Measurements from ENCODE around the gene ZCCHC4.

Gene ZCCHC4

DNA sequence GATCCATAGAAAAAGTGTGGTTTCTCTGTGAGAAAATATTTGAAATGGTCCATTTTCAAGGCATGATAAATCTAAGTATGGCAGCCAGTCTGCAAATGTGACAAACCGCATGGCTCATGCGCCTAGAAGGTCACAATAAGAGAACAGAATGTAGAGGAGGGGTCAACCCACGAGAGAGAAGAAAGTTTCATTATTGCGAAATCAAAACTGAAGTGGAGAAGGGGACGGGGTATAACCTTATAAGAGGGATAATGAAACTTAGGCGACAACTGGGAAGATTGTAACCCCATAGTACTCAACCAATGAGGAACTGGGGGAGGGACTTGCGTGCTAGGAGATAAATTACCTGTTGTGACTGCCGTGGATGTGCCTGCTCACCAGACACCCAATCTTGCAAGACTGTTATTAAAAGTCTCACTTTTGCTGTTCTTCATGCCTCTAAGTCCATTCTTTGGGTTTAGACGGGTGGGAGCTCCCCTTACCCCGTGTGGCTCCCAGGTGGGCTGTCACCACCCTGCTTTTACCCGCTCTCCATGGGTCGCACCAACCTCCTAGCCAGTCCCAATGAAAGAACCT is 21.3 kb upstream of the ZCCHC4 start:
- in situ Hi-C loops (cut with MboI; ENCODE audit: low pct_unique_long_range_greater_than_20kb, low sequenced_read_pairs, unreplicated experiment), result no loop called here
- TF ChIP-seq, protein P1, sequence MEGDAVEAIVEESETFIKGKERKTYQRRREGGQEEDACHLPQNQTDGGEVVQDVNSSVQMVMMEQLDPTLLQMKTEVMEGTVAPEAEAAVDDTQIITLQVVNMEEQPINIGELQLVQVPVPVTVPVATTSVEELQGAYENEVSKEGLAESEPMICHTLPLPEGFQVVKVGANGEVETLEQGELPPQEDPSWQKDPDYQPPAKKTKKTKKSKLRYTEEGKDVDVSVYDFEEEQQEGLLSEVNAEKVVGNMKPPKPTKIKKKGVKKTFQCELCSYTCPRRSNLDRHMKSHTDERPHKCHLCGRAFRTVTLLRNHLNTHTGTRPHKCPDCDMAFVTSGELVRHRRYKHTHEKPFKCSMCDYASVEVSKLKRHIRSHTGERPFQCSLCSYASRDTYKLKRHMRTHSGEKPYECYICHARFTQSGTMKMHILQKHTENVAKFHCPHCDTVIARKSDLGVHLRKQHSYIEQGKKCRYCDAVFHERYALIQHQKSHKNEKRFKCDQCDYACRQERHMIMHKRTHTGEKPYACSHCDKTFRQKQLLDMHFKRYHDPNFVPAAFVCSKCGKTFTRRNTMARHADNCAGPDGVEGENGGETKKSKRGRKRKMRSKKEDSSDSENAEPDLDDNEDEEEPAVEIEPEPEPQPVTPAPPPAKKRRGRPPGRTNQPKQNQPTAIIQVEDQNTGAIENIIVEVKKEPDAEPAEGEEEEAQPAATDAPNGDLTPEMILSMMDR (IDR thresholded peaks at IDR 0.05; ENCODE audit: extremely low read depth, insufficient read depth, missing control alignments), result no peak
- DNase-seq (ENCODE audit: low spot score), result no peak

DNA sequence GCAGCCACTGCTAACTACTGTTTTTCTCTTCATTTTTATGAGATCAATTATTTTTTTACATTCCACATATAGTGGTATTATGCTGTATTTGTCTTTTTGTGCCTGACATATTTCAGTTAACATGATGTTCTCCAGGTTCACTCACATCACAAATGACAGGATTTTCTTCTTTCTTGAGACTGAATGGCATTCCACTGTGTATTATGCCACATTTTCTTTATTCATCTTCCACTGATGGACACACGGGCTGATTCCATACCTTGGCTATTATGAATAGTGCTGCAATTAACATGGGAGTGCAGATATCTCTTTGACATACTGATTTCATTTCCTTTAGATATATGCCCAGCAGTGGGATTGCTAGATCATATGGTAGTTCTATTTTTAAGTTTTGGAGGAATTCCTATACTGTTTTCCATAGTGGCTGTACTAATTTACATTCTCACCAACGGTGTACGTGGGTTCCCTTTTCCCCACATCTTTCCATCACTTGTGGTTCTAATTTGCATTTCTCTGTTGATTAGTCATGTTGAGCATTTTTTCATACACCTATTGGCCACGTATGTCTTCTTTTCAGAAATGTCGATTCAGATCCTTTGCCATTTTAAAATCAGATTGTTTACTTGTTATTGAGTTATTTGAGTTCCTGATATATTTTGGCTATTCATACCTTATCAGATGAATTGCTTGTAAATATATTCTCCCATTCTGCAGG is 14.9 kb upstream of the ZCCHC4 start:
- TF ChIP-seq, protein P1 (IDR thresholded peaks at IDR 0.05; ENCODE audit: extremely low read depth, insufficient read depth, missing control alignments), result no peak
- DNase-seq (ENCODE audit: low spot score), result no peak
- in situ Hi-C loops (cut with MboI; ENCODE audit: low pct_unique_long_range_greater_than_20kb, low sequenced_read_pairs, unreplicated experiment), result no loop called here

DNA sequence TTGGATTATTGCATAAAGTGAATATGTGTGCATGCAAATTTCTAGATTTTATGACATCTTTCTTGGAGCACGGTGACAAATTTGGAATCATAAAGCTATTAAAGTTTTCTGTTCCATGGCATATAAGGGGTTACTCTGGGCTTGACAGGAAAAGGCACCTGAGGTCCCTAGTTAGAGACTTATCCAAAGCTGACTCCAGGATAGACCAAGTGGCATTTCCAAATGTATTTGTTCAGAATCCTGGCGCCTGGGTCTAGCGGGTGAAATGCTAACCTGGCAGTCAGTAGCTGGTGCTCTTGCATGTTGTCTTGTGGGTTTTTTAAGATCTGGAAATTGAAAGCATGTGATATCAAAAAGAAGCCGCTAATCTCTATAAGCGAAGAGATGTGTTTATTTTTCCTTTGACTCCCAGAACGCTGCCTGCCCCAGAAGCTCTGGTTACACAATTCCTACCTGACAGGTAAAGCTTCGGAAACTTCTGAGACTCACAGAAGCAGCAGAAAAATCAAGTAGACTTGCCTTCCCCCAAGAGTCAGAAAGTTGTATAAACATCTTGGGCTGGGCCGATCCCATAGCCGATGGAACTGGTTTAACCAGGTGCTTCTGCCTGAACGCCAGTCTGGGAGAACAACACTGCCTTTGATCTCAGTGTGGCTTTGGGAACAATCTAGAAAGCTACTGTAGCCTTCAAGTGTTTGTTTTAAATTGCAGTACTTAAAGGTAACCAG is 12.9 kb upstream of the ZCCHC4 start:
- TF ChIP-seq, protein P1 (IDR thresholded peaks at IDR 0.05; ENCODE audit: extremely low read depth, insufficient read depth, missing control alignments), result no peak
- no peak for DNase-seq (ENCODE audit: low spot score)
- in situ Hi-C loops (cut with MboI; ENCODE audit: low pct_unique_long_range_greater_than_20kb, low sequenced_read_pairs, unreplicated experiment), result no loop called here

DNA sequence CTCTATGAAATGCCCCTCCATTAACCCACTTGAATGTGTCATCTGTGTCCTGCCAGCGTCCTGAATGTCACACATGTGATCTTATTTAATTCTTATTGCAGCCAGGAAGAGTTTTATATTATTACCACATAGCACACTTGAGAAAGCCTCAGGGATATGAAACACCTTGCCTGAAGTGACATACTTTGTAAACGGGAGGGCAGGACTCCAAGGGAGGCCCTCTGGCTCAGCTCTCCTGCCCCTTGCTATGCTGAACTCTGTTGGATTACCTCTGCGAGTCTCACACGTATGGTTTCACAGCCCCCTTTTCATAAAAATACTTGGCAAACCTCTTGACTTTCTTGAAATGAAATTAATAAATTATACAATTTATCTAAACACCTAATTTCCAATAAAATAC is 11.1 kb upstream of the ZCCHC4 start:
- TF ChIP-seq, protein P1 (IDR thresholded peaks at IDR 0.05; ENCODE audit: extremely low read depth, insufficient read depth, missing control alignments), result no peak
- DNase-seq (ENCODE audit: low spot score), result no peak
- in situ Hi-C loops (cut with MboI; ENCODE audit: low pct_unique_long_range_greater_than_20kb, low sequenced_read_pairs, unreplicated experiment), result no loop called here

DNA sequence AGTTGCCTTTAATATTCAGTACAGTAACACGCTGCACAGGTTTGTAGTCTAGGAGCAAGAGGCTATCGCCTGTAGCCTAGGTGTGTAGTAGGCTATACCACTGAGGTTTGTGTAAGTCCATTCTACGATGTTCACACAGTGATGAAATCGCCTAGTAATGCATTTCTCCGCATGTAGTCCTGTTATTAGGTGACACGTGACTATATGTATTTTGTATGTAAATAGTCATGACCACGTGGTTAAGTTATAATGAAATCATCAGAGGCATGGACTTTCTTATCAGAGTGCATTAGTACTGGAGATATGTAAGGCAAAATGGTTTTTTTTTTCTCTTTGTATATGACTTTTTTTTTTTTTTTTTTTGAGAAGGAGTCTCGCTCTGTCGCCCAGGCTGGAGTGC is 9.9 kb upstream of the ZCCHC4 start:
- in situ Hi-C loops (cut with MboI; ENCODE audit: low pct_unique_long_range_greater_than_20kb, low sequenced_read_pairs, unreplicated experiment), result no loop called here
- DNase-seq (ENCODE audit: low spot score), result no peak
- TF ChIP-seq, protein P1 (IDR thresholded peaks at IDR 0.05; ENCODE audit: extremely low read depth, insufficient read depth, missing control alignments), result no peak

DNA sequence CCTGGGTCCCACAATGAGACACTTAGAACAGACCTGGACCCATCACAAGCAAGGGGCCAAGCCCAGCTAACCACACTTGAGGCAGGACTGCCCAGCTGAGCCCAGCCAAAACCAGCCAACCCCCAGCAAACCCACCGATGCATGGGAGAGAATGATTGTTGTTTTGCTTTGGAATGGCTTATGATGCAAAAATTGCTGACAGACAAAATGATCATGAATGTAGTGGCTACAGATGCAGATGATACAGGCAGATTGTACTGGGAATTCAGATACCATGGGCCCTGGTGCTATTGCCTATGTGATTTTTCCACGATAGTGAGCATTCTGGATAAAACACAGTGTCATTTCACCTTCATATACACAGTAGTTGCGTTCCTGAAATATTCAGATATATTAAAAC is 9.0 kb upstream of the ZCCHC4 start:
- in situ Hi-C loops (cut with MboI; ENCODE audit: low pct_unique_long_range_greater_than_20kb, low sequenced_read_pairs, unreplicated experiment), result no loop called here
- TF ChIP-seq, protein P1 (IDR thresholded peaks at IDR 0.05; ENCODE audit: extremely low read depth, insufficient read depth, missing control alignments), result no peak

More for the DNA sequence above, 9.0 kb upstream of the ZCCHC4 start:
- no peak for DNase-seq (ENCODE audit: low spot score)

Measured in GM13977 (cell line).